ENCODE measurements around the gene ZFYVE21.

ZFYVE21 gene

DNA sequence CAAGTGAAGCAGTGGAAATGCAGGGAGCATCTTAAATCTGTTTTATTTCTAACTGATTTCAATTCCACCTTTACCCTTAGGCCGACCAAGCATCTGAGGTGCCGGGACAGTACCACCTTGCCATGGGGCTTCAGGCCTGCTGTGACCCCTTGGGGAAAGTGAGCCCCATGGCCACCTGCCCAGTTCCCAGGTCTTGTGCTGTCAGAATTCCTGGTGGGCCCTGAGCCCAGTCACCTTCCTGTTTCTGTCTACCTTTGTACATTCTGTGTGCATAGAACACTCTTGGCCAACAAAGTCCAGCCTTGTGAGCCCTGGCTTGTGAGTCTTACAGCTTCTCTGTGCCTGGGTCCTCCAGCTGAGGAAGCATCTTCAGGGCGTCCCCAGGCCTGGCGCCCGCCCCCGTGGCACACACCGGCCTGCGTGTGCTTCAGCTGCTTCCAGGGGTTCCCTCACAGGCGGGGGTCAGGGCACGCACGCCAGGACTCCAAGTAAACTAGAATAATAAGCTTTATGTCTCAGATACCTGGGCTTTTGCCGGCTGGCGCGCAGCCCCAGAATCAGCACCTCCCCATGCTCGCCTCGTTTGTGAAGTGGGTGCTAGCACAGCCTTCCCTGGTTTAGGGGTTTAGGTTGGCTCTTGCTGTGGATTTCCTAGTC is 10.3 kb downstream of the ZFYVE21 start:
- H3K4me3 ChIP-seq (ENCODE audit: low read length), result no peak overlapping the region
- no peaks in the 10 kb centered on the region for H3K9me3 ChIP-seq (ENCODE audit: low read length)
- H3K27me3 ChIP-seq (ENCODE audit: insufficient read depth, low read length), result no peaks in the 10 kb centered on the region
- H3K4me1 ChIP-seq (ENCODE audit: insufficient read depth, low read length), result no peaks in the 10 kb centered on the region
- no peak overlapping the region for H2AFZ ChIP-seq (ENCODE audit: low read depth, low read length)
- H3K36me3 ChIP-seq (ENCODE audit: insufficient read depth, low read length), result peaks cover 42% of the 10 kb centered on the region

GRCh38 chr14:103726474-103726873 is 10.9 kb downstream of the ZFYVE21 start:
- no peaks in the 10 kb centered on the region for H3K9me3 ChIP-seq (ENCODE audit: low read length)
- no peak overlapping the region for H2AFZ ChIP-seq (ENCODE audit: low read depth, low read length)
- peaks cover 43% of the 10 kb centered on the region for H3K36me3 ChIP-seq (ENCODE audit: insufficient read depth, low read length)
- H3K27me3 ChIP-seq (ENCODE audit: insufficient read depth, low read length), result no peaks in the 10 kb centered on the region
- H3K4me1 ChIP-seq (ENCODE audit: insufficient read depth, low read length), result no peaks in the 10 kb centered on the region
- H3K4me3 ChIP-seq (ENCODE audit: low read length), result no peak overlapping the region

DNA sequence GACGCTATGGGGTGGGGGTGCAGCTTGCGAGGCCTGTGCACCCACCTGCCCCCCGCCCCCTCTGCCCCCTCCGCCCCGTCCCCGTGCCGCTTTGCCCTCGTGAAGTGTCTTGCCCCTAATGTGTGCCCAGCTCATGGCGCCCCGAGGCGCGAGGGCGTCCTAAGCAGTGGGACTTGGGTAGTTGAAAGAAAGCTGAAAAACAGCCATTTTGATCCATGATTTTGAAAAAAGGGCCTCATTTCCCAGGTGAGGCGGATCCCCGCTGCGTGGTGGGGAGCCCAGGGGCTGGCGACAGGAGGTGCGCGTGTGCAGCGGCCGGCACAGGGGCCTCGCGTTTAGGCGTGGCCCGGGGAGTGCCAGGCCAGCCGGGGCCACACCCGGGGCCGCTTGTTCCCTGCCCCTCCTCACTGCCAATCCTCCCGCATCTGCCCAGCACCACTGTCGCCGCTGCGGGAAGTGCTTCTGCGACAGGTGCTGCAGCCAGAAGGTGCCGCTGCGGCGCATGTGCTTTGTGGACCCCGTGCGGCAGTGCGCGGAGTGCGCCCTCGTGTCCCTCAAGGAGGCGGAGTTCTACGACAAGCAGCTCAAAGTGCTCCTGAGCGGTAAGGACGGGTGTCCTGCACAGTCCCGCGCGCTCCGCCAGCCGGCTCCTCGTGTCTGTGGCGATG is 11.8 kb downstream of the ZFYVE21 start:
- Histone ChIP-seq H3K36me3 (ENCODE audit: insufficient read depth, low read length) (peaks cover 46% of the 10 kb centered on the region), H3K27me3 (ENCODE audit: insufficient read depth, low read length) (no peaks in the 10 kb centered on the region), H3K4me1 (ENCODE audit: insufficient read depth, low read length) (no peaks in the 10 kb centered on the region)

DNA sequence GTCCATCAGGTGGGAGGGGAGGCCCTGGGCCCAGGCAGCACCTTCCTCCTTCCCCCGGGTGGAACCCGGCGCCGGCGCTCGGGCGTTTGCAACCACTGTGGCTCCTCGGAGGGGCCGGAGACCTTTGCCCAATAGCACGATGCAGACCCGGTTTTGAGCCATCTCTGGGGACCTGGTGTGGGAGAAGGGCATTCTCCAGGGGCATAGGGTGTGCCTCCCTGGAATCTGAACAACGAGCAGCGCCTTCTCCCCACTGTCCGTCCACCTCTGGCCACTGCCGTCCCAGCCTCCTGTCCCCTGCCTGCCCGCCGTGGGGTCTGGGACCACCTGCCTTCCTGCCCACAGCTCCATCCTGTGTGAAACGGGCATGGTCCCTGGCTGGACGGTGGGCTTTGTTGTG is 12.5 kb downstream of the ZFYVE21 start:
- Histone ChIP-seq H3K4me3 (ENCODE audit: low read length) (no peak overlapping the region), H3K4me1 (ENCODE audit: insufficient read depth, low read length) (no peaks in the 10 kb centered on the region), H3K36me3 (ENCODE audit: insufficient read depth, low read length) (peaks cover 51% of the 10 kb centered on the region), H3K27me3 (ENCODE audit: insufficient read depth, low read length) (no peaks in the 10 kb centered on the region), H2AFZ (ENCODE audit: low read depth, low read length) (no peak overlapping the region), H3K9me3 (ENCODE audit: low read length) (no peaks in the 10 kb centered on the region)

More for the DNA sequence above, 11.8 kb downstream of the ZFYVE21 start:
- Histone ChIP-seq H2AFZ (ENCODE audit: low read depth, low read length) (no peak overlapping the region), H3K4me3 (ENCODE audit: low read length) (no peak overlapping the region), H3K9me3 (ENCODE audit: low read length) (no peaks in the 10 kb centered on the region)

- no peak overlapping the region for H3K4me3 ChIP-seq (ENCODE audit: low read length)
- no peaks in the 10 kb centered on the region for H3K4me1 ChIP-seq (ENCODE audit: insufficient read depth, low read length)
- no peaks in the 10 kb centered on the region for H3K9me3 ChIP-seq (ENCODE audit: low read length)
- no peaks in the 10 kb centered on the region for H3K27me3 ChIP-seq (ENCODE audit: insufficient read depth, low read length)
- H2AFZ ChIP-seq (ENCODE audit: low read depth, low read length), result no peak overlapping the region
- H3K36me3 ChIP-seq (ENCODE audit: insufficient read depth, low read length), result peaks cover 54% of the 10 kb centered on the region
Measured at GRCh38 chr14:103728721-103729120, 13.1 kb downstream of the ZFYVE21 start.

GRCh38 chr14:103729496-103730448 is 14.2 kb downstream of the ZFYVE21 start:
- no peaks in the 10 kb centered on the region for H3K27me3 ChIP-seq (ENCODE audit: insufficient read depth, low read length)
- H3K4me3 ChIP-seq (ENCODE audit: low read length), result no peak overlapping the region
- no peaks in the 10 kb centered on the region for H3K9me3 ChIP-seq (ENCODE audit: low read length)
- no peak overlapping the region for H2AFZ ChIP-seq (ENCODE audit: low read depth, low read length)
- H3K4me1 ChIP-seq (ENCODE audit: insufficient read depth, low read length), result no peaks in the 10 kb centered on the region
- peaks cover 54% of the 10 kb centered on the region for H3K36me3 ChIP-seq (ENCODE audit: insufficient read depth, low read length)

- no peaks in the 10 kb centered on the region for H3K27me3 ChIP-seq (ENCODE audit: insufficient read depth, low read length)
- no peak overlapping the region for H3K4me3 ChIP-seq (ENCODE audit: low read length)
- H2AFZ ChIP-seq (ENCODE audit: low read depth, low read length), result no peak overlapping the region
- H3K9me3 ChIP-seq (ENCODE audit: low read length), result no peaks in the 10 kb centered on the region
- no peaks in the 10 kb centered on the region for H3K4me1 ChIP-seq (ENCODE audit: insufficient read depth, low read length)
- peaks cover 49% of the 10 kb centered on the region for H3K36me3 ChIP-seq (ENCODE audit: insufficient read depth, low read length)
Measured at GRCh38 chr14:103730490-103731035, 15.0 kb downstream of the ZFYVE21 start.

DNA sequence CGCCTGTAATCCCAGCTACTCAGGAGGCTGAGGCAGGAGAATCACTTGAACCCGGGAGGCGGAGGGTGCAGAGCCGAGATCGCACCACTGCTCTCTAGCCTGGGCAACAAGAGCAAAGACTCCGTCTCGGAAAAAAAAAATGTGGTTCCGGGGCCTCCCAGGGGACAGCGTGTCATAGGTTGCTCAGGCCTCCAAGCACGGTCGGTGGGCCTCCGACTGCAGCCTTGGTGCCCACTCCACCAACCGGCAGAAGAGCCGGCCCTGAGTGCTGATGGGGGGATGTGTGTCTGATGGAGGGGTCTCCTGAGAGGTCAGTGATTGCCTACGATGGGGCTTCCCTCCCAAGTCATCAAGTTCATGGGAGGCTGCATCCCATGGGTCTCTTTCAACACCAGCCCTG is 15.9 kb downstream of the ZFYVE21 start:
- Histone ChIP-seq H2AFZ (ENCODE audit: low read depth, low read length) (no peak overlapping the region), H3K27me3 (ENCODE audit: insufficient read depth, low read length) (no peaks in the 10 kb centered on the region), H3K4me3 (ENCODE audit: low read length) (no peak overlapping the region), H3K4me1 (ENCODE audit: insufficient read depth, low read length) (no peaks in the 10 kb centered on the region), H3K36me3 (ENCODE audit: insufficient read depth, low read length) (peaks cover 45% of the 10 kb centered on the region), H3K9me3 (ENCODE audit: low read length) (no peaks in the 10 kb centered on the region)

DNA sequence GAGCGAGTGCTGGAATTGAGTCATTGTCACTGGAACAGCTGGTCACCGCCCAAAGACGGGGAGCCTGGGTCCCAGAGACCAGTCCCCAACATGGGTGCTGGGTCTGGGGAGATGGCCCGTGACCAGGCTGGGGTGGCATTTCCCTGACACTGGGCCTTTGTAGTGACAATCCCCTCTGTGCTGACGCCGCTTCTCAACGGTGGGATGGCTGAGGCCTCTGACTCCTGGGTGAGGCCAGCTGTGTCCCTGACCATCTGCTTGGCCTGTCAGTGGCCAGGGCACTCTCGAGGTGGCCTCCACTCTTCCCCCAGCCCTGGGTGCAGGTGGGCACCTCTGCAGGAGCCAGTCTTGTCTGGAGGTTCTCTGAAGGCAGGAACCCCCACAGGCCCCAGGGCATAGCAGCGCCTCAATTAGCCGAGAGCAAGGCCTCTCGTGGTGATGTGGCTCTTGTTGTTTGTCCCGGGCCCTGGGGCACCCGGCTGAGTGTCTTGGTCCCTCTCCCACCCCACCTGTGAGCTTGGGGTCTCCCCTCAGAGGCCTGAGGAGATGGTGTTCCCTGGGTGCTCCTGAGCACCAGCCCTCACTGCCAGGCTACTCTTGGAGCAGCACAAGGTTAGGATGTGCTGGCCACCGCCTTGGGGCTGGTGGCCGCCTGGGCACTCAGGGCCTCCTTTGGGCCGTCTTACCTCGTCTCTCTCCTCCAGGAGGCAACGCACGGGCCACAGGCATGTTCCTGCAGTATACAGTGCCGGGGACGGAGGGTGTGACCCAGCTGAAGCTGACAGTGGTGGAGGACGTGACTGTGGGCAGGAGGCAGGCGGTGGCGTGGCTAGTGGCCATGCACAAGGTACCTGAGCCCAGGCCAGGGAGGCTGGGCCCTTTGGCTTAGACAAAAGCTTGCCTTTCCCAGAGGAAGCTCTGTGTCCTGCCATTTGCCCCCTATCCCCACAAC is 16.6 kb downstream of the ZFYVE21 start:
- H2AFZ ChIP-seq (ENCODE audit: low read depth, low read length), result no peak overlapping the region
- H3K36me3 ChIP-seq (ENCODE audit: insufficient read depth, low read length), result peaks cover 45% of the 10 kb centered on the region
- H3K9me3 ChIP-seq (ENCODE audit: low read length), result no peaks in the 10 kb centered on the region
- H3K4me3 ChIP-seq (ENCODE audit: low read length), result no peak overlapping the region
- no peaks in the 10 kb centered on the region for H3K27me3 ChIP-seq (ENCODE audit: insufficient read depth, low read length)
- no peaks in the 10 kb centered on the region for H3K4me1 ChIP-seq (ENCODE audit: insufficient read depth, low read length)

DNA sequence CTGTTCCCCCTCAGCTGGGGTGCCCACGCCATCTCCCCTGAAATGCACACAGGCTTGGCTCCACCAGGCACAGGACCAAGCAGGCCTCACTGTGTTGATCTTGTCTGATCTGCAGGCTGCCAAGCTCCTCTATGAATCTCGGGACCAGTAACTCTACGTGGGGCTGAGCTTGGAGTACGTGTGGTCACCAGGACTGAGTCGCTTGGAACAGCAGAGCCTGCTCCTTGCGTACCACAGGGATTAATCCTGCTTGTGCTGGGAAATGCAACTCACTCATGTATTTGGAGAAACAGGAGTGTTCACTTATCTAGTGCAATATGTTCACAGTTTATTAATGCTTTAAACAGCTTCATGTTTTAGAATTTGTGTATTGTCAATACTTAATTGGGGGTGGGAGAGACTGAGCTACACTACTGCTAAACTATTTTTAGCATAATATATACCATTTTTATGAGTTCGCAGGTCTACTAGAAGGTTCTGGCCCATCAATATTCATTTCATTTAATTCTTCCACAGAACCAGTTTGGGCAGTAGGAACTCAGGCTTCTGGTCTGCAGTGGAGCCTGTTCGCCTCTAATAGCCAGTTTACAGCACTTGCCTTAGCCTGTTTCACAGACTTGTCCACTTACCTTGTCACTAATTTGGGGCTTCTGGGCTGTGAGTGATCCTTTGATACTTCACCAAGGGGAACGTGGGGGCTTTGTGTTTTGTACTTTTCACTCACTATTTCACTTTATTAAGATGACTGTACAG is 17.4 kb downstream of the ZFYVE21 start:
- peaks cover 39% of the 10 kb centered on the region for H3K36me3 ChIP-seq (ENCODE audit: insufficient read depth, low read length)
- H3K27me3 ChIP-seq (ENCODE audit: insufficient read depth, low read length), result no peaks in the 10 kb centered on the region
- no peaks in the 10 kb centered on the region for H3K9me3 ChIP-seq (ENCODE audit: low read length)
- no peaks in the 10 kb centered on the region for H3K4me1 ChIP-seq (ENCODE audit: insufficient read depth, low read length)
- H3K4me3 ChIP-seq (ENCODE audit: low read length), result no peak overlapping the region
- no peak overlapping the region for H2AFZ ChIP-seq (ENCODE audit: low read depth, low read length)

GRCh38 chr14:103733651-103734050 is 18.0 kb downstream of the ZFYVE21 start:
- Histone ChIP-seq H3K36me3 (ENCODE audit: insufficient read depth, low read length) (peaks cover 34% of the 10 kb centered on the region), H2AFZ (ENCODE audit: low read depth, low read length) (no peak overlapping the region), H3K9me3 (ENCODE audit: low read length) (no peaks in the 10 kb centered on the region), H3K4me1 (ENCODE audit: insufficient read depth, low read length) (no peaks in the 10 kb centered on the region), H3K27me3 (ENCODE audit: insufficient read depth, low read length) (no peaks in the 10 kb centered on the region), H3K4me3 (ENCODE audit: low read length) (no peak overlapping the region)

Data from neuron (in vitro differentiated cells).